GM18505 (cell line): Measurements from ENCODE around the gene NFS1.
"Not testable (repeated sequence)": the region's sequence is repeated elsewhere in the genome, so short reads cannot be mapped to it uniquely, and the experiment has no call there.

Source experiments
- ATAC-seq: cut with Tn5 transposase; IDR thresholded peaks from one replicate; pipeline ENCODE4 v1.9.1; 2021; ENCODE audit not compliant: unreplicated experiment
- POLR2A ChIP-seq: IDR thresholded peaks from 4 replicates; pipeline ENCODE4 v1.6.1; 2011; ENCODE audit warnings: borderline replicate concordance; ENCODE audit not compliant: insufficient read depth, insufficient read length; ENCODE audit errors: extremely low read depth

NFS1 gene

DNA sequence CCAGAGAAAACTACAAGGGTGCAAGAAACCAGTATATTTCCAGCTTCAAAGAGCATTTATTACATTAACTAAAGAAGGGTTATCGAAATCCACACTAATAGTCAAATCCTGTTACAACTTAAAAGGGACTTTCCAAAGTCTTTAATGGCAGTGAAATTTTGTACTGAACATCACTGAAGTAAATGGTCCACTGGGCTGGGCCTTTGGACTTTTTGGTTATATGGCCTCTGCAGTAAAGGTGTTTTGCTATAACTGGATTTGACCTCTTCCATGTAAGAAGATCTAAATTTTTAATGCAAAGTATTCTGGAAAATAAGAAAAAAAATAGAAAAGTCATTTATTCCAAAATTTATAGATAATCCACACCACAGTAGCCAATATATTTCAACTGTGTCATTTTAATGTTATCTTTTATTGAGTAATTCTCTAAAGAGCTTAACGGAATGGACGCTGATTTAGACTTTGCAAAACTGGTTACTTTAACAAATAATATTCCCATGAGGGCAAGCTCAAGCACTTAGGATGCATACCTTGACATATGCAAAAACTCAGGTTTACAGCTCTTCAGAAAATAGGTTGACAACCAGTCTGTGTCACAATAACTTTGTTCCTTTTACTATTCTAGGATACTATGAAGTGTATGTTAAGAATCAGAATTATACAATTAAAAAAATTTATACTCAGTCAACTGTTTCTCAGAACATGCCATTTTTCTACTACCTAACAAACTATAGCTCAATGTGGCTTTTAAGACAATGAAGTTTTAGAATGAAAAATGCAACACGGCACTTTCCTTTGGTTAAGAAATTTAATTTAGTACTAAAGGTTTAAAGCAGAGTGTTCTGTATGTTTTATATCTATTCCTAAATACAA is 35.9 kb upstream of the NFS1 start:
- TF ChIP-seq POLR2A, result no peak
- no peak for ATAC-seq

- TF ChIP-seq POLR2A, result no peak
- ATAC-seq, result no peak
Observed at GRCh38 chr20:35734374-35734773, 35.2 kb upstream of the NFS1 start.

- no peak for TF ChIP-seq POLR2A
- no peak for ATAC-seq
Observed at GRCh38 chr20:35732644-35732982, 33.5 kb upstream of the NFS1 start.

DNA sequence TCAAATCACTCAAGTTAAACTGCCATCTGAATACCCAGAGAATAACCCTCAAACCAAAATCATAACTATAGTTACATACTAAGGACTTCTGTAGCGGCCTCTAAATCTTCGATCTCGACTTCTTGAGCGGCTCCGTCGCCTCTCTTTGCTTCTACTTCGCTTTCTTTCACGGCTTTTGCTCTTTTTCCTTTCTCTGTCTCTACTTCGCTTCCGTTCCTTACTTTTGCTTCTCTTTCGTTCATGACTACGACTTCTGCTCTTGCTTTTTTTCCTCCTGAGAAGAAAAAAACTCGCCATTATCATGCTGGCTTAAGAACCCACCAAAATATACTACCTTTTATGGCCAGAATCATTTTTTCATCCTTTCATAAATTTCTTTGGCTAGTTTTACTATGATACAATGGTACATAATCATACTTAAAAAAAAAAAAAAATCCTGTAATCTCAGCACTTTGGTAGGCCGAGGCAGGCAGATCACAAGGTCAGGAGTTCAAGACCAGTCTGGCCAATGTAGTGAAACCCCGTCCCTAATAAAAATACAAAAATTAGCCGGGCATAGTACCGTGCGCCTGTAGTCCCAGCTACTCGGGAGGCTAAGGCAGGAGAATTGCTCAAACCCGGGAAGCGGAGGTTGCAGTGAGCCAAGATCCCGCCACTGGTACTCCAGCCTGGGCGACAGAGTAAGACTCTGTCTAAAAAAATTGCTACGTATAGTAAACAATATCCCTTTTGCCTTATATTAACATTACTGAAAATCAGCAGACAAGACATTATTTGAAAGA is 32.9 kb upstream of the NFS1 start:
- no peak for TF ChIP-seq POLR2A
- no peak for ATAC-seq

GRCh38 chr20:35731469-35731788 is 32.3 kb upstream of the NFS1 start:
- no peak for TF ChIP-seq POLR2A
- no peak for ATAC-seq

DNA sequence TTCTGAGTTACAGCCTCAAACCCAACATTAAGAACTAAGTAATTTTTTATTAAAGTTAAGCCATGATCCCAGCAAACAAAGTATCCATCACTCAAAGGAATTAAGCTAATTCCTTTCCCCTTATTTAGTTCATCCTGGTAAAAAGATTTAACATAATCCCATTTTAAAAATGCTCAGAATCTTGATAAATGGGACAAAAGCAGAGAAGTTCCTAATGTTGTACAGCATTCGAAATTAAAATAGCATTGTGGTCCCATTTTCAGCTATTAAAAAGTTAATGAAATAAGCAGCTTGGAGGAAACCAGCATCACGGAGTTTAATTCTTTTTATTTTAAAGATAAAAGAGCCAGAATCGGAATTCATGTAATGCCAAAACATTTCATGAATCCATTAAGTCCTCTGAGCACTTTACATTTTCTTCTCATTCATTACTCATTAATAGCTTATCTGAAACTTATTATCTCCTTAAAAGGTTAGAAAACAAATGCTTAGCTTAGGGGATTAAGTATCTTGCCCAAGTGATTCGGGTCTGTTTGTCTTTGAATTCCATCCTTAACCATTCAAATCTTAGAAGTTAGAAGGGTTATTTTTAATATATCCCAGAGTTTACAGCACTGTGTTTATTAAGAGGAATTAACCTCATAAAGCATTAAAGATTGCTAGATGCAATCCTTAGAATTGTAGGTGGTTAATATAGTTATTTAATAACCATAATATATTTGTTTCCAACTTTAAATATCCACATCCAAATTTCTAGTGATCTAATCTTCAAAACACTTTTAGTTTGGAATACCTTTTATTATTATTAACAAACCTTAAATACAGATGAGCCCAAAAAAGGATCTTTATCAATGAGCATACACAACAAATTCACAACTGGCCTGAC is 31.7 kb upstream of the NFS1 start:
- no peak for ATAC-seq
- TF ChIP-seq POLR2A, result no peak

- no peak for ATAC-seq
- no peak for TF ChIP-seq POLR2A
Observed at GRCh38 chr20:35729836-35730582, 30.9 kb upstream of the NFS1 start.

- ATAC-seq, result no peak
- TF ChIP-seq POLR2A, result no peak
Observed at GRCh38 chr20:35729283-35729807, 30.2 kb upstream of the NFS1 start.

DNA sequence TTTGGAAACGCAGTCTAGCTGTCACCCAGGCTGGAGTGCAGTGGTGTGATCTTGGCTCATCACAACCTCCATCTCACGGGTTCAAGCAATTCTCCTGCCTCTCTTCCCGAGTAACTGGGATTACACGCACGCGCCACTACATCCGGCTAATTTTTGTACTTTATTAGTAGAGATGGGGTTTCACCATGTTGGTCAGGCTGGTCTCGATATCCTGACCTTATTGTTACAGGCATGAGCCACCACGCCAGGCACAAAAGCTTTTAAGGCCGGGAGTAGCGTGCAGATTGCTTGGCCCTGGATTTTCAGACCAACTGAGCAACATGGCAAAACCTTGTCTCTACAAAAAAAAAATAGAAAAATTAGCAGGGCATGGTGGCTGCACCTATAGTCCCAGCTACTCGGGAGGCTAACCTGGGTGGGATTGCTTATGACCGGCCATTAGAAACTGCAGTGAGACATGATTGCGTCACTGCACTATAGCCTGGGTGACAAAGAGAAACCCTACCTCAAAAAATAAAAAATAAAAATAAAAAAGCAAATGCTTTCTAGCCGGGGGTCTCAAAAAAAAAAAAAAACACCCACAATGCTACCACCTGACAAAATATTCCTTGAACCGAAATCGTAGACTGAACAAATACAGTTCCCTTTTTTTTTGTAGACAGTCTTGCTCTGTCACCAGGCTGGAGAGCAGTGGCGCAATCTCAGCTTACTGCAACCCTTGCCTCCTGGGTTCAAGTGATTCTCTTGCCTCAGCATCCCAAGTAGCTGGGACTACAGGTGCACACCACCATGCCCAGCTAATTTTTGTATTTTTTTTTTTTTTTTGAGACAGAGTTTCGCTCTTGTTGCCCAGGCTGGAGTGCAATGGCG is 27.9 kb upstream of the NFS1 start:
- no peak for TF ChIP-seq POLR2A
- no peak for ATAC-seq

- no peak for ATAC-seq
- no peak for TF ChIP-seq POLR2A
Observed at GRCh38 chr20:35724321-35725230, 25.4 kb upstream of the NFS1 start.

DNA sequence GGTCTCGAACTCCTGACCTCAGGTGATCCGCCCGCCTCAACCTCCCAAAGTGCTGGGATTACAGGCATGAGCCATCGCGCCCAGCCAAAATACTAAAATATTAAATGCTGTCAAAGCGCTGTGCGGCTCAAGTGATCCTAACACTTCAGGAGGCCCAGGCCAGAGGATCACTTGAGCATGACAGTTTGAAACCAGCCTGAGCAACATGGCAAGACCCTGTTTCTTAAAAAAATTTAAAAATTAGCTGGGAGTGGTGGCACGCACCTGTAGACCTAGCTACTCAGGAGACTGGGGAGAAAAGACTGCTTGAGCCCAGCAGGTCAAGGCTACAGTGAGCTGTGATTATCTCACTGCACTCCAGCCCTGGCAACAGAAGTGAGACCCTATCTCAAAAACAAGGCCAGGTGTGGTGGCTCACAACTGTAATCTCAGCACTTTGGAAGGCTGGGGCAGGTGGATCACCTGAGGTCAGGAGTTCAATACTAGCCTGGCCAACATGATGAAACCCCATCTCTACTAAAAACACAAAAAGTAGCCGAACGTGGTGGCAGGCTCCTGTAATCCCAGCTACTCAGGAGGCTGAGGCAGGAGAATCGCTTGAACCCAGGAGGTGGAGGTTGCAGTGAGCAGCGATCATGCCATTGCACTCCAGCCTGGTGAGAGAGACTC is 24.6 kb upstream of the NFS1 start:
- not testable (repeated sequence) for ATAC-seq

- not testable (repeated sequence) for ATAC-seq
Observed at GRCh38 chr20:35723275-35723639, 24.1 kb upstream of the NFS1 start.
